Cardiac fibroblast (primary cell): ENCODE results near the gene EIF2A.

Experiments used
- DNase-seq, 2 donors: peaks; one replicate each; pipeline versions ENCODE4 v3.0.0 to v3.0.0-alpha.2; 2010; ENCODE audit warnings: low read depth in 2 of 2
- H3K4me3 ChIP-seq, 2 donors: replicated peaks in 1 of 2; 1 replicate in 1 of 2; 2 replicates in 1 of 2; pipeline ENCODE4 v1.5.1; 2011; ENCODE audit warnings: low read depth in 2 of 2, low read length in 2 of 2, mild to moderate bottlenecking in 2 of 2, moderate library complexity in 1 of 2
- TF ChIP-seq, protein P1 (sequence below): IDR thresholded peaks from one replicate; pipeline ENCODE4 v1.5.1; 2011; ENCODE audit warnings: low read depth, mild to moderate bottlenecking, low read length, inconsistent platforms

The EIF2A gene

DNA sequence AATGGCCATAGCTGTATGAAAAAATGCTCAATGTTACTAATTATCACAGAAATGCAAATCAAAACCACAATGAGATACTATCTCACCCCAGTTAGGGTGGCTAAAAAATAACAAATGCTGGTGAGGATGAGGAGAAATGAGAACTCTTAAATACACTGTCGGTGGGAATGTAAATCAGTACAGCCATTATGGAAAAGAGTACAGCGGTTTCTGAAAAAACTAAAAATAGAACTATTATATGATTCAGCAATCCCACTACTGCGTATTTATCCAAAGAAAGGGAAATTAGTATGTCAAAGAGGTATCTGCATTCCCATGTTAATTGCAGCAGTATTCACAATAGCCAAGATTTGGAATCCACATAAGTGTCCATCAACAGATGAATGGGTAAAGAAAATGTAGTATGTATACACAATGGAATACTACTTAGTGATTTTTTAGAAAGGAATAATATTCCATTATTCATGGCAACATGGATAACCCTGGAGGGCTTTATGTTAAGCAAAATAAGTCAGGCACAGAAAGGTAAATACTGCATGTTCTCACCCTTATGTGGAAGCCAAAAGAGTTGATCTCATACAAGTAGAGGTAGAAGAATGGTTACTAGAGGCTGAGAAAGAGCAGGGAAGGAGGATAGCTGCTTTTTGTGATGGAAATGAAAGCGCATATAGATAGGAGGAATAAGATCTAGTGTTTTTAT, 35.3 kb upstream of the EIF2A start:
- no peak overlapping the region for H3K4me3 ChIP-seq
- TF ChIP-seq, protein P1, sequence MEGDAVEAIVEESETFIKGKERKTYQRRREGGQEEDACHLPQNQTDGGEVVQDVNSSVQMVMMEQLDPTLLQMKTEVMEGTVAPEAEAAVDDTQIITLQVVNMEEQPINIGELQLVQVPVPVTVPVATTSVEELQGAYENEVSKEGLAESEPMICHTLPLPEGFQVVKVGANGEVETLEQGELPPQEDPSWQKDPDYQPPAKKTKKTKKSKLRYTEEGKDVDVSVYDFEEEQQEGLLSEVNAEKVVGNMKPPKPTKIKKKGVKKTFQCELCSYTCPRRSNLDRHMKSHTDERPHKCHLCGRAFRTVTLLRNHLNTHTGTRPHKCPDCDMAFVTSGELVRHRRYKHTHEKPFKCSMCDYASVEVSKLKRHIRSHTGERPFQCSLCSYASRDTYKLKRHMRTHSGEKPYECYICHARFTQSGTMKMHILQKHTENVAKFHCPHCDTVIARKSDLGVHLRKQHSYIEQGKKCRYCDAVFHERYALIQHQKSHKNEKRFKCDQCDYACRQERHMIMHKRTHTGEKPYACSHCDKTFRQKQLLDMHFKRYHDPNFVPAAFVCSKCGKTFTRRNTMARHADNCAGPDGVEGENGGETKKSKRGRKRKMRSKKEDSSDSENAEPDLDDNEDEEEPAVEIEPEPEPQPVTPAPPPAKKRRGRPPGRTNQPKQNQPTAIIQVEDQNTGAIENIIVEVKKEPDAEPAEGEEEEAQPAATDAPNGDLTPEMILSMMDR = no peak
- DNase-seq = no peak

DNA sequence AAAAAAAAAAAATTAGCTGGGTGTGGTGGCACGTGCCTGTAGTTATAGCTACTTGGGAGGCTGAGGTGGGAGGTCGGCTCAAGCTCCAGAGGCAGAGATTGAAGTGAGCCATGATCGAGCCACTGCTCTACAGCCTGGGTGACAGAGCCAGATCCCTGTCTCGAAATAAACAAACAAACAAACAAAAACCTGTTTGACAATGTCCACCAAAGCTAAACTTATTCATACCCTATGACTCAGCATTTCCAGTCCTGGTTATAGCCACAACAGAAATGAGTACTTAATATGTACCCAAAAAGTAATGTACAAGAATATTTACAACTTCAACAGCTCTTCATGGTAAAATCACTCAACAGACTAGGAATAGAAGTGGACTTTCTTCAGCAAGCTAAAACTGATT, 31.4 kb upstream of the EIF2A start:
- TF ChIP-seq, protein P1 = no peak
- peak in 1 of 2 donors; percentile 46 for DNase-seq
- H3K4me3 ChIP-seq = no peak overlapping the region

DNA sequence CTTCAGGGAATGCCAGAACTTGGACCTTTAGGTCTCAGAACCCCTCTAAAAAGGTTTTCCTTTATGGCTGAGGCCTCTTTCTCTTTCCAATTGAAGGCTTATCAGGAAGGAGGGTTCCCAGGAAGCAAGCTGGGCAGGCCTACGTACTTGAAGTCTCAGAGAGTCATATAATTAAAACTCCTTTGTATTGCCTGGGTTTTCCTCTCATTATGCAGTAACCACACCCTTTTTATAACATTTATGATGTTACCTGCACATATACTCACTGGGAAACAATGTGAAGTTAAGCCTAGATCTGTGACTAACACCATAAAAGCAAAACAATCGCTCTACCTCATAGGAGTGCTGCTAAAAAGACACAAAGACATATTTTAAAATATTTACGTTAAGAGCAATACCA, 27.6 kb upstream of the EIF2A start:
- H3K4me3 ChIP-seq = no peak overlapping the region
- DNase-seq = no peak
- TF ChIP-seq, protein P1 = no peak

DNA sequence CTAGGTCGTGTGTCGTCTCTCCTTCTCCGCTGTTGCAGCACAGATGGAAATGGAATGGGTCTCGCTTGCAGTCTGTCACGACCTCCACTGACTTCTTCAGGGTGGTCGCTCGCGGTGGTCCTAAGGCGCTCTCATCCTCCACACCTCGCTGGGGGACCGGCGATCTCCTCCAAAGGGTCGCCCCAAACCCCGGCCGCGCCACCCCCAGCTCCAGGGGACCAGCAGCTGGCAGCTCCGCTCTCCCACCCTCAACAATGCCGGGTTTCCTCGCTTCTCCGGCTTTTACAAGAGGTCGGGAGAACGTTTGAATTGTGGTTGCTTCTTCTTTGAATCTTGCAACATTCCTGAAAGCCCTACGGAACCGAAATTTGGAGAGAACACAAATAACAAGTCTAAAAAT, 26.2 kb upstream of the EIF2A start:
- H3K4me3 ChIP-seq = no peak overlapping the region
- TF ChIP-seq, protein P1 = no peak

GRCh38 chr3:150521463-150521862, 25.1 kb upstream of the EIF2A start:
- TF ChIP-seq, protein P1 = no peak
- DNase-seq = no peak
- no peak overlapping the region for H3K4me3 ChIP-seq

More for the DNA sequence above, 26.2 kb upstream of the EIF2A start:
- no peak for DNase-seq

DNA sequence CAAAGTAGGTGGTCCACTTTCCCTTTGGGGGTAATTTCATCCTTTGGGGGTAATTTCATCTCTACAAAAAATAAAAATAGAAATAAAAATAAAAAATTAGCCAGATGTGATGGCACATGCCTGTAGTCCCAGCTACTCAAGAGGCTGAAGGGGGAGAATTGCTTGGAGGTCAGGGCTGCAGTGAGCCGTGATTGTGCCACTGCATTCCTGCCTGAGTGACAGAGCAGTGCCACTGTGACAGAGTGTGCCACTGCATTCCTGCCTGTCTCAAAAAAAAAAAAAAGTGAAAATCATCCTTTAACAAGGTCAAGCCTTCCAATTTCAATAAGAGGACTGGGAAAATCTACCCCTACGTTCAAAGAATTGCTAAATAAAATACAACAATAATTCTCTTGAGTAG, 23.0 kb upstream of the EIF2A start:
- TF ChIP-seq, protein P1 = no peak
- H3K4me3 ChIP-seq = no peak overlapping the region
- DNase-seq = no peak
